HG03066 (cell line): ENCODE results near the gene CTIF.

Source experiments
- ATAC-seq: cut with Tn5 transposase; IDR thresholded peaks from one replicate; pipeline ENCODE4 v1.9.1; 2021; ENCODE audit warnings: low read depth; ENCODE audit not compliant: unreplicated experiment

The CTIF gene

DNA sequence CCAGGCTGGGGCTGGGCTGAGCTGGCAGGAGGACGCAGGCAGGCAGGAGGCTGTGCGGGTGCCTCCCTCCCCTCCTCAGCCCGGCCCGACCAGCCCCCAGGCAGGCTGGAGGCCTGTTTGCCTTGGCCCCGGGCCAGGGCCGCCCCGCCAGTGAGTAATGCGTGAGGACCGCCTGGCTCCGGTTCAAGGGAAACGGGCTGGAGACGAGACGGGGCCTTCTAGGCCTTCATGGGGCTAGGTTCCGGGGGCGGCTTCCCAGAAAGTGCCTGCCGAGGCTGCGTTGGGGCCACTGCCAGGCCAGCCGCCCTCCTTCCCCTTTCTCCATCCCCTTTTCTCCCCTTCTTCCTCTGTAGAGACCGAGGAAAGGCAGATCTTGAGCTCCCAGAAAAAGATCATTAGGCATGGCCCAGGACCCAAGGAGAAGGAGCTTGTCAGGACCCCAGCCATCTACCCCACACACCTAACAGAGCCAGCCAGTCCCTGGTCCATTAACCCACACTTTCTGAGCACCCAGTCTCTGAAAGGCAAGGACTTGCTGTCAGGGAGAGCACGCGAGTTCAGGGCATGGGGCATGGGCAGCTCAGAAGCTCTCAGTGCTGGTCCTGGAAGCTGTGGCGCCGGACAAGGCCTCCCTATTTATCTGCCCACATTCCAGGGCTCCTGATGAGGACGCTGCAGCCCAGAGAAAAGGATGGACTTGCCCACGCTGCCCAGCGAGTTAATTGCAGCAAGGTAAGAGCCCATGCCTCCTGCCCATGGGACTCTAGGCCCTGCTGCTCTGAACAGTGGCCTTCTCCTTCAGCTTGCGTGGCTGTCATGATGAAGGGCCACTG, 363.4 kb downstream of the CTIF start:
- no peak for ATAC-seq

DNA sequence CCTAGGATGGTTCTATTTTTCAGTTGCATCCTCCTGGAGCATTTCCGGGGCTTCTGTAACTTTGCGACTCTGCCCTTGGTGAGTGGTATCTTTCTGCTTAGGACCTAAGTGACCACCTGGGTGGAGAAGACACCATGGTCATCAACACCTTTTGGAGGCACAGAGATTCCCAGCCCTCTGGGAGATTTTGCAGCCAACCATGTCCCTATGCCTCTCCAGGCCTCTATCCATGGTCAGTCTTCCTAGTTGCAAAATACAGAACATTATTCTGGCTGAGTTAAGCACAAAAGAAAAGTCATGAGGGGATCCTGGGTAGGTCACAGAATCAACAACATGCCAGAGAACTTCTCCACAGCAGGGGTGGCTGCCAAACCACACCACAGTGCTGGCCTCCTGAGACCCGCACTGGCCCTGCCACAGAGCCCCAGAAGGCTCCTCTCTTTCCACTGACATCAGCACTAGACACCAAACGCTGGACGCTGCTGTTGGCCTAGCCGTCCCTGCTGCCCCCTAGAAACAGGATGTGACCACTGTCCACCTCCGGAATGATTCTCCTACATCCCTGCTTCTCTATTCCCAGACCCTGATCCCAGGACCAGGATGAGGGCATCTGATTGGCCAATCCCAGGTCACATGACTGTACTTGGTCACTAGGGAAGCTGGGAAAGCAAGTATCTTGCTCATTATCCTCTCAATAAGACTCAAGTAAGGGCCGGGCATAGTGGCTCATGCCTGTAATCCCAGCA, 364.2 kb downstream of the CTIF start:
- no peak for ATAC-seq

DNA sequence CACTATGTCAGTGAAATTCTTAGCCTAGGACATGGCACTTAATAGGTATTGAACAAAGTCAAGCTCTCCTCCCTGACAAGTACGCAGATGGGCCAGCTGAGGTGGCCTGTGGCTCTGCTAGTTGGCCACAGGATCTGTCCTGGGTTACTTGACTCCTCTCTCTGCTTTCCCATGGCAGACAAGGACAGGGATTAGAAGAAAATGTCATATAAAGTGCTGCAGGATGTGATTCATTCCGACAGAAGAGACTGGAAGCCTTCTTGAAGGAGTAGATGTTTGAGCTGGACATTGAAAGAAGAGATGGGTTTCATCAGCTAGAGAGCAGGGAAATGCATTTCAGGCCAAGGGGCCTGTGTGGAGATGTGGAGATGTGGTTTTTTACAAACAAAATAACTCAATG, 365.3 kb downstream of the CTIF start:
- no peak for ATAC-seq

DNA sequence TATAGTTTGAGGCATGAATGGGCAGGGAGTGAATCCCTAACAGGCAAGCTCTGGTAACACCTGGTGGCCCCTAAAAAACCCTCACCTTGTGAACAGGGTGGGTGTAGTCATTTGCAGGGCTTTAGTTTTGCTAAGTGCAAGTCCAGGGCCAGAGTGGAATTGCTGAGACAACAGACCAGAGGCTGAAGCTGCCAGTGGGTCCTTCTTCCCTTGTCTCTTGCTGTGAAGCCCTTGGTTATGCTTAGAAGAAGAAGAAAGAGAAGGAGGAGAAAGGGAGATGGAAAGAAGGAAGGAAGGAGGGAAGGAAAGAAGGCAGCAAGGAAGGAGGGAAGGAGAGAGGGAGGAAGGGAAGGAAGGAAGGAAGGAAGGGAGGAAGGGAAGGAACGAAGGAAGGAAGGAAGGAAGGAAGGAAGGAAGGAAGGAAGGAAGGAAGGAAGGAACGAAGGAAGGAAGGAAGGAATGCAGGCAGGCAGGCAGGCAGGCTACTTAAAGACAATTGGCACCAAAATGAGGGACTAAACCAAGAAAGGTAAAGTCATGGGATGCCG, 366.1 kb downstream of the CTIF start:
- no peak for ATAC-seq

GRCh38 chr18:48905513-48905912, 366.7 kb downstream of the CTIF start:
- no peak for ATAC-seq

GRCh38 chr18:48908916-48909315, 370.1 kb downstream of the CTIF start:
- ATAC-seq = no peak

GRCh38 chr18:48909721-48910120, 370.9 kb downstream of the CTIF start:
- no peak for ATAC-seq

GRCh38 chr18:48910972-48911545, 372.2 kb downstream of the CTIF start:
- ATAC-seq = no peak
